Measurements from ENCODE around the gene HNRNPD. TPM values are rescaled to one million over a fixed set of nuclear protein-coding genes. Genes with fewer than 3 reads are reported as not detected.
"Not testable (repeated sequence)": the region's sequence is repeated elsewhere in the genome, so short reads cannot be mapped to it uniquely, and the experiment has no call there.

Gene HNRNPD
- polyA plus RNA-seq, 3 donors = 517 to 689 (median 574) TPM

DNA sequence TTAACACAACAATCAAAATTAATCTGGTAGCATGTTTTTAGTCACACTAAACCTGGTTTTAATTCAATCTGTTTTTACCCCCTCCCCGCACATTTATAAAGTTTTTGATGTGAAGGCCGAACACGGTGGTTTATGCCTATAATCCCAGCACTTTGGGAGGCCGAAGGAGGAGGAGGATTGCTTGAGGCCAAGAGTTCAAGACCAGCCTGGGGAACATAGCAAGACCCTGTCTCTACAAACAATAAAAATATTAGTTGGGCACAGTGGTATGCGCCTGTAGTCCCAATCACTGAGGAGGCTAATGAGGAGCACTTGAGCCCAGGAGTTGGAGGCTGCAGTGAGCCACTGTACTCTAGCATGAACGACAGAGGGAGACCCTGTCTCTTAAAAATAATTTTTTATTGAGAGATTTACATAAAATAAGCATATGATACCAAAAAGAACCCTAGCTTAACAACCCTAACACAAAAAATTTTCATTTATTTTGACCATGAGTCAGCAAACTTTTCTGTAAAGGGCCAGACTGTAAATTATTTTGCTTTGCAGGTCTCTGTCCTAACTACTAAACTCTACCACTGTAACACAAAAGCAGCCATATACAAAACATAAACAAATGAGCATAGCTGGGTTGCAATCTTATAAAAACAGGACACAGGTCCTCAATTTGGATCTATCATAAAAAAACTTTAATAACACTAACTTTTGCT, 21.5 kb downstream of the HNRNPD start:
- DNase-seq (ENCODE audit: extremely low read depth in 1 of 11, low read depth in 9 of 11, low spot score in 4 of 11) = no peak

GRCh38 chr4:82346126-82346525, 27.7 kb downstream of the HNRNPD start:
- no peak for DNase-seq (ENCODE audit: extremely low read depth in 1 of 11, low read depth in 9 of 11, low spot score in 4 of 11)

DNA sequence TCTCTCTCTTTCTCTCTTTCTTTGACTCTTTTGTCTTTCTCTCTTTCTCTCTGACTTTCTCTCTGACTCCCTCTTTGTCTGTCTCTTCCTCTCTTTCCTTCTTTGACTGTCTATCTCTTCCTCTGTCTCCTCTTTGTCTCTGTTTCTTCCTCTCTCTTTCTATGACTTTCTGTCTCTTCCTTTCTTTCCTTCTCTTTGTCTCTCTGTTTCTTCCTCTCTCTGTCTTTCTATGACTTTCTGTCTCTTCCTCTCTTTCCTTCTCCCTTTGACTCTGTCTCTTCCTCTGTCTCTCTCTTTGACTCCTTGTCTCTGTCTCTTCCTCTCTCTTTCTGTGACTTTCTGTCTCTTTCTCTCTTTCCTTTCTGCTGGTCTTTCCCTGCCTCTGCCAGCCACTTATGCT, 38.7 kb downstream of the HNRNPD start:
- DNase-seq (ENCODE audit: extremely low read depth in 1 of 11, low read depth in 9 of 11, low spot score in 4 of 11) = no peak

DNA sequence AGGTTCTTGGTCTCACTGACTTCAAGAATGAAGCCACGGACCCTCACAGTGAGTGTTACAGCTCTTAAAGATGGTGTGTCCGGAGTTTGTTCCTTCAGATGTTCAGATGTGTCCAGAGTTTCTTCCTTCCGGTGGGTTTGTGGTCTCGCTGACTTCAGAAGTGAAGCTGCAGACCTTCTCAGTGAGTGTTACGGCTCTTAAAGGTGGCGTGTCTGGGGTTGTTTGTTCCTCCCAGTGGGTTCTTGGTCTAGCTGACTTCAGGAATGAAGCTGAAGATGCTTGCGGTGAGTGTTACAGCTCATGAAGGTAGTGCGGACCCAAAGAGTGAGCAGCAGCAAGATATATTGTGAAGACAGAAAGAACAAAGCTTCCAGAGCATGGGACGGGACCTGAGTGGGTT, 40.1 kb downstream of the HNRNPD start:
- DNase-seq (ENCODE audit: extremely low read depth in 1 of 11, low read depth in 9 of 11, low spot score in 4 of 11) = not testable (repeated sequence)

DNA sequence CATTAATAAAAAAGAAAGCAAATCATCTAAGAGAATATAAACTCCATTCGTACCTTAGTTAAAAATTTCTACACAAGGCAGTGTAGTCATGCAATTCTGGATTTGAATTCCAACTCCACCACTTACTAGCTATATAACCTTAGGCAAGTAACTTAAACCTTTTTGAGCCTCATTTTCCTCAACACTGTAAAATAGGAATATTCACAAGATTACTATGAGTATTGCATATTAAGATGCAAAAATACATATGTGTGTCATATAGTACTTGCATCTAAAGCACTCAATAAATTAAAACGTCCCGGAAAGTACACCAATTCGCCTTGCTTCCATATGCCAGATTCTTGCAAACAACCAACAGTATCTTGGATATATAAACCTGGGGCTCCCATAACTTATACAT, 42.0 kb downstream of the HNRNPD start:
- no peak for DNase-seq (ENCODE audit: extremely low read depth in 1 of 11, low read depth in 9 of 11, low spot score in 4 of 11)

- no peak for DNase-seq (ENCODE audit: extremely low read depth in 1 of 11, low read depth in 9 of 11, low spot score in 4 of 11)
Observed at GRCh38 chr4:82320351-82320750, 53.4 kb downstream of the HNRNPD start.

DNA sequence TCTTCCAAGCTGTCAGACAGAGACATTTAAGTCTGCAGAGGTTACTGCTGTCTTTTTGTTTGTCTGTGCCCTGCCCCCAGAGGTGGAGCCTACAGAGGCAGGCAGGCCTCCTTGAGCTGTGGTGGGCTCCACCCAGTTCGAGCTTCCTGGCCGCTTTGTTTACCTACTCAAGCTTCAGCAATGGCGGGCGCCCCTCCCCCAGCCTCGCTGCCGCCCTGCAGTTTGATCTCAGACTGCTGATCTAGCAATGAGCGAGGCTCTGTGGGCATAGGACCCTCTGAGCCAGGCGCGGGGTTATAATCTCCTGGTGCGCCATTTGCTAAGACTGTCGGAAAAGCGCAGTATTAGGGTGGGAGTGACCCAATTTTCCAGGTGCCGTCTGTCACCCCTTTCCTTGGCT, 70.7 kb downstream of the HNRNPD start:
- DNase-seq (ENCODE audit: extremely low read depth in 1 of 11, low read depth in 9 of 11, low spot score in 4 of 11) = not testable (repeated sequence)

Other genes with a start within 250 kb of the HNRNPD start
- 100 to 1,000 TPM; 565 to 656 (median 576) TPM for gene HNRNPDL, start 56.5 kb upstream of the HNRNPD start, polyA plus RNA-seq (ENCODE audit: insufficient read length in 3 of 3)
- 10 to 100 TPM; 61.4 to 72.1 (median 67.9) TPM for gene ENOPH1, start 56.6 kb upstream of the HNRNPD start, polyA plus RNA-seq (ENCODE audit: insufficient read length in 3 of 3)
- gene TMEM150C, start 188.0 kb upstream of the HNRNPD start, polyA plus RNA-seq (ENCODE audit: insufficient read length in 3 of 3) = 10 to 100 TPM; 25.6 to 26.7 (median 26.4) TPM

Data from renal cortex interstitium (tissue), 11 donors.